DND-41 (cell line): ENCODE measurements around the gene UBC.
A peak's percentile ranks its signal among the peaks of the same experiment; 100 is the strongest.
"Not testable (repeated sequence)": the region's sequence is repeated elsewhere in the genome, so short reads cannot be mapped to it uniquely, and the experiment has no call there.

Experiments used
- ATAC-seq: fragments of 200-7000 bp; cut with Tn5 transposase; 3 replicates; pipeline ENCODE4 v1.9.1; 2021; ENCODE audit warnings: low read depth; ENCODE audit not compliant: insufficient read depth
- DNase-seq: peaks from one replicate; pipeline ENCODE4 v3.0.0-alpha.2; 2020
- H2AFZ ChIP-seq: 2 replicates; pipeline ENCODE4 v1.6.0; 2012; ENCODE audit warnings: low read depth, low read length
- H3K27ac ChIP-seq: 2 replicates; pipeline ENCODE4 v1.5.1; 2012; ENCODE audit warnings: low read length, inconsistent platforms
- H3K27me3 ChIP-seq: fragments of 200-600 bp; sonication (generic); 2 replicates; pipeline ENCODE4 v1.6.0; 2012; ENCODE audit warnings: low read length, mild to moderate bottlenecking, inconsistent platforms; ENCODE audit not compliant: insufficient read depth, poor library complexity
- H3K36me3 ChIP-seq: 2 replicates; pipeline ENCODE4 v1.5.1; 2012; ENCODE audit warnings: low read length, inconsistent platforms; ENCODE audit not compliant: insufficient read depth
- H3K4me1 ChIP-seq: 2 replicates; pipeline ENCODE4 v1.5.1; 2012; ENCODE audit warnings: mild to moderate bottlenecking, low read length; ENCODE audit not compliant: insufficient read depth
- H3K4me2 ChIP-seq: 2 replicates; pipeline ENCODE4 v1.6.0; 2012; ENCODE audit warnings: mild to moderate bottlenecking, moderate library complexity, low read length, inconsistent platforms; ENCODE audit not compliant: insufficient read depth
- H3K4me3 ChIP-seq, 2 experiments: fragments of 200-600 bp in 1 of 2; shearing (Covaris generic) in 1 of 2; 2 replicates each; pipeline ENCODE4 v1.5.1; 2012 to 2016; ENCODE audit warnings: inconsistent platforms in 2 of 2, low read length in 2 of 2, mild to moderate bottlenecking in 2 of 2, low read depth in 1 of 2, moderate library complexity in 1 of 2
- H3K79me2 ChIP-seq: 2 replicates; pipeline ENCODE4 v1.6.0; 2012; ENCODE audit warnings: low read length, inconsistent platforms; ENCODE audit not compliant: insufficient read depth
- H3K9ac ChIP-seq: 2 replicates; pipeline ENCODE4 v1.6.0; 2012; ENCODE audit warnings: low read depth, mild to moderate bottlenecking, inconsistent platforms, low read length, moderate library complexity
- H3K9me3 ChIP-seq: 2 replicates; pipeline ENCODE4 v1.5.1; 2012; ENCODE audit warnings: low read length, moderate library complexity, mild to moderate bottlenecking, inconsistent platforms; ENCODE audit not compliant: insufficient read depth, severe bottlenecking
- H4K20me1 ChIP-seq: 2 replicates; pipeline ENCODE4 v1.6.0; 2012; ENCODE audit warnings: low read length; ENCODE audit not compliant: insufficient read depth
- EZH2 ChIP-seq: IDR thresholded peaks from 3 replicates; pipeline ENCODE4 v1.6.1; 2012; ENCODE audit warnings: borderline replicate concordance, low read depth, mild to moderate bottlenecking, moderate library complexity, low read length, inconsistent platforms; ENCODE audit not compliant: severe bottlenecking
- TF ChIP-seq, protein P1 (sequence below): IDR thresholded peaks from 2 replicates; pipeline ENCODE4 v1.5.1; 2012; ENCODE audit warnings: borderline replicate concordance, low read length, moderate library complexity, mild to moderate bottlenecking; ENCODE audit not compliant: poor library complexity, severe bottlenecking; ENCODE audit errors: extremely low read depth

The UBC gene

DNA sequence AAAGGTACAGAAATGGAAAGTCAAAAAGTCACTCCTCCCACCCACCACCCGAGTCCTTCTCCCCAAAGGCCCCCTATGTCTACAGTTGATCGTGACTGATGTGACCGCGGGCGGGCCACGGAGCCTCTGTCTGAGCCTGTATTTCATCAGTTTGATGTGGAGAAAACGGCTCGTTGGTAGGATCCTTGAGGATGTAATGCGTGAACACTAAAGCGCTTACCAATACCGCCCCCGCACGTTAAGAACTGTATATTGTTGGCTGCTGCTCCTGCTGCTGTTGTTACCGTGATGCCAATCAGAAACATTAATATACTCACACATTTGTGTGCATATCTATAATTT lies 24.6 kb upstream of the UBC start:
- Histone ChIP-seq H3K27me3 (no peaks in the 10 kb centered on the region), H3K79me2 (no peaks in the 10 kb centered on the region), H3K27ac (peak overlapping the region; percentile 76), H3K9ac (peak overlapping the region; percentile 62), H3K4me3 (peak overlapping the region; percentile 15 to 54), H3K36me3 (peaks cover 4% of the 10 kb centered on the region; the same call in 1 of the 2 replicates), H4K20me1 (no peaks in the 10 kb centered on the region), H3K9me3 (no peaks in the 10 kb centered on the region), H2AFZ (peak overlapping the region; percentile 67), H3K4me1 (peaks cover 46% of the 10 kb centered on the region), H3K4me2 (peak overlapping the region; percentile 73)
- DNase-seq = peak; percentile 70
- TF ChIP-seq EZH2 = no peak
- TF ChIP-seq, protein P1, sequence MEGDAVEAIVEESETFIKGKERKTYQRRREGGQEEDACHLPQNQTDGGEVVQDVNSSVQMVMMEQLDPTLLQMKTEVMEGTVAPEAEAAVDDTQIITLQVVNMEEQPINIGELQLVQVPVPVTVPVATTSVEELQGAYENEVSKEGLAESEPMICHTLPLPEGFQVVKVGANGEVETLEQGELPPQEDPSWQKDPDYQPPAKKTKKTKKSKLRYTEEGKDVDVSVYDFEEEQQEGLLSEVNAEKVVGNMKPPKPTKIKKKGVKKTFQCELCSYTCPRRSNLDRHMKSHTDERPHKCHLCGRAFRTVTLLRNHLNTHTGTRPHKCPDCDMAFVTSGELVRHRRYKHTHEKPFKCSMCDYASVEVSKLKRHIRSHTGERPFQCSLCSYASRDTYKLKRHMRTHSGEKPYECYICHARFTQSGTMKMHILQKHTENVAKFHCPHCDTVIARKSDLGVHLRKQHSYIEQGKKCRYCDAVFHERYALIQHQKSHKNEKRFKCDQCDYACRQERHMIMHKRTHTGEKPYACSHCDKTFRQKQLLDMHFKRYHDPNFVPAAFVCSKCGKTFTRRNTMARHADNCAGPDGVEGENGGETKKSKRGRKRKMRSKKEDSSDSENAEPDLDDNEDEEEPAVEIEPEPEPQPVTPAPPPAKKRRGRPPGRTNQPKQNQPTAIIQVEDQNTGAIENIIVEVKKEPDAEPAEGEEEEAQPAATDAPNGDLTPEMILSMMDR = peak; percentile 80
- peak; percentile 44 for ATAC-seq

DNA sequence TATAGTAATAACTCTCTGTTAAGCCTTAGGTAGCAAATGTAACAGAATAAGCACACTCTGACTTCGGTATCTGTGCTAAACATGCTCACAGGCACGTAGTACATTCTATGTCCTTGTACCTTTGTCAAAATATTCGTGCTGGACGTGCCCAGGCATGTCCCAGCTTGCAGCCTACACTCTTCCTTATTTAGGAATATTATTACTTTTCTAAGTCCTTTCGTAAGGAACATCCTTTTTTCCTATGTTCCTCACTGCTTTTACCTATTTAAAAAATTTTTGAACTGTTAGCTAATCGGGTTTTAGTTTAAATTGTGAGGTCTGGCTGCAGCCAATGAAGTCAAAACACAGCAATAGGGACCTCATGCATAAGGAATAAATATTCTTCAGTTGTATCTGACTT lies 24.1 kb upstream of the UBC start:
- no peak for TF ChIP-seq EZH2
- TF ChIP-seq, protein P1 = no peak
- Histone ChIP-seq H3K79me2 (no peaks in the 10 kb centered on the region), H3K4me1 (peaks cover 46% of the 10 kb centered on the region), H3K9ac (peak overlapping the region; percentile 62), H3K27me3 (no peaks in the 10 kb centered on the region), H4K20me1 (no peaks in the 10 kb centered on the region), H3K9me3 (no peaks in the 10 kb centered on the region), H3K27ac (peak overlapping the region; percentile 76), H3K36me3 (peaks cover 4% of the 10 kb centered on the region; the same call in 1 of the 2 replicates), H2AFZ (peak overlapping the region; percentile 67), H3K4me3 (peak overlapping the region; percentile 15 to 54), H3K4me2 (peak overlapping the region; percentile 73)
- ATAC-seq (no peak), DNase-seq (no peak)

DNA sequence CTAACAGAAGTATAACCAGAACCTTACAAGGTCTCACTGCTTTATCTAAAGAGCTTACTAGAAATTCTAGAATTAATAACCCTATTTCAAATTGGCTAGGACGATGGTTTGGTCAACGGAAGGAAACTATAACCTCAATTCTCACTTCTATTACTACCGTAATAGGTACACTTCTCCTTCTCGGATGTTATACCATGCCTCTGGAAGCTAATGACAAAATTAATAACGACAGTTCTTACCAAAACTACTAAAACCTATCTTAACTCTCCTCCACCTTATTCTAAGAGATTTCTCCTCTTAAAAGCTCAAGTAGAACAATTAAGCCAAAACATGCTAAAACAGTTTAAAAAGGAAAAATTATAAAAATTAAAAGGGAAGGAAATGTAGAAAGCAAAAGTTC lies 23.7 kb upstream of the UBC start:
- TF ChIP-seq, protein P1 = no peak
- TF ChIP-seq EZH2 = no peak
- DNase-seq (no peak), ATAC-seq (no peak)
- Histone ChIP-seq H3K9ac (peak overlapping the region; percentile 62), H3K4me1 (peaks cover 46% of the 10 kb centered on the region), H4K20me1 (no peaks in the 10 kb centered on the region), H3K4me2 (peak overlapping the region; percentile 73), H3K79me2 (no peaks in the 10 kb centered on the region), H3K9me3 (no peaks in the 10 kb centered on the region), H3K36me3 (peaks cover 1% of the 10 kb centered on the region; the same call in 1 of the 2 replicates), H3K4me3 (peak overlapping the region; percentile 15 to 54; a peak in 3 of 4 replicates), H3K27ac (peak overlapping the region; percentile 76), H3K27me3 (no peaks in the 10 kb centered on the region), H2AFZ (peak overlapping the region; percentile 67)

DNA sequence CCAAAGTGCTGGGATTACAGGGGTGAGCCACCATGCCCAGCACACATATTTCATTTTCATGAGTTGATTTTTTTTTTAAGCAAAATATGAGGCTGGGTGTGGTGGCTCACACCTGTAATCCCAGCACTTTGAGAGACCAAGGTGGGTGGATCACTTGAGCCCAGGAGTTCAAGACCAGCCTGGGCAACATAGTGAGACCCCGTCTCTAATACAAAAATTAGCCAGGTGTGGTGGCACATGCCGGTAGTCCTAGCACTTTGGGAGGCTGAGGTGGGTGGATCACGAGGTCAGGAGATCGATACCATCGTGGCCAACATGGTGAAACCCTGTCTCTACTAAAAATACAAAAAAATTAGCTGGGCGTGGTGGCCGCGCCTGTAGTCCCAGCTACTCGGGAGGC lies 17.1 kb upstream of the UBC start:
- H3K9ac ChIP-seq, H4K20me1 ChIP-seq, H3K27me3 ChIP-seq, H3K27ac ChIP-seq, ATAC-seq, H3K4me3 ChIP-seq, H2AFZ ChIP-seq, H3K79me2 ChIP-seq, H3K4me2 ChIP-seq, H3K9me3 ChIP-seq, DNase-seq, H3K36me3 ChIP-seq: not testable (repeated sequence)
- H3K4me1 ChIP-seq = peaks cover 17% of the 10 kb centered on the region
